Spleen (tissue), 7 donors: ENCODE data around the gene USP32.

Experiments
- CTCF ChIP-seq, 11 experiments: fragments of 200-600 bp in 7 of 11; fragments of 450-650 bp in 4 of 11; sonication (generic) in 4 of 11; IDR thresholded peaks in 8 of 11; conservative IDR thresholded peaks in 3 of 11; 1 replicate in 7 of 11; 2 replicates in 4 of 11; pipeline versions ENCODE4 v1.4.0 to v1.8.0; 2016 to 2021; ENCODE audit warnings: antibody characterized with exemption in 11 of 11, inconsistent platforms in 4 of 11, mild to moderate bottlenecking in 1 of 11
- POLR2A ChIP-seq, 3 donors: fragments of 450-650 bp; IDR thresholded peaks; one replicate each; pipeline ENCODE4 v1.5.1; 2017; ENCODE audit warnings: antibody characterized with exemption in 3 of 3, mild to moderate bottlenecking in 1 of 3
- donor health status: DM: no; HTN: no; CAD: no; lungs with moderate emphysema.
- donor health status: DM: no; HTN: no; CAD: no.
- donor health status: DM: no; HTN: no; CAD: no.

GRCh38 chr17:60335289-60335688, 56.6 kb downstream of the USP32 start:
- TF ChIP-seq CTCF (IDR thresholded peaks at IDR 0.05 in 8 of 11, conservative IDR thresholded peaks at IDR 0.05 in 3 of 11) (no peak), POLR2A (IDR thresholded peaks at IDR 0.05) (no peak)
